Measurements from ENCODE around the gene SGPL1.

SGPL1 gene

GRCh38 chr10:70908406-70909296 lies 92.9 kb downstream of the SGPL1 start:
- H3K27ac ChIP-seq (ENCODE audit: insufficient read depth in 1 of 2, low read depth in 1 of 2, low read length in 2 of 2, poor library complexity in 1 of 2, severe bottlenecking in 2 of 2) = no peak overlapping the region
- no peaks in the 10 kb centered on the region for H3K36me3 ChIP-seq (ENCODE audit: control insufficient read depth in 4 of 4, insufficient read depth in 4 of 4, low read length in 3 of 4)
- H3K4me3 ChIP-seq (ENCODE audit: control insufficient read depth in 1 of 7, extremely low read depth in 1 of 7, insufficient read depth in 4 of 7, low read depth in 2 of 7, low read length in 6 of 7) = no peak overlapping the region
- H3K27me3 ChIP-seq (replicated peaks in 2 of 5; ENCODE audit: control insufficient read depth in 4 of 5, insufficient read depth in 5 of 5, low read length in 4 of 5) = no peaks in the 10 kb centered on the region
- ChIA-PET CTCF (interaction anchor here (1.5 to 10.7 kb wide), 2 partner anchors 17 to 376 kb away, joined by 6 to 57 read pairs; no protein-coding TSS in a partner anchor), POLR2A (no interaction called here)
- WGBS (ENCODE audit: insufficient coverage) = 97% methylated on average over 11 of the region's 12 CpGs
- no peak for DNase-seq
- peaks cover 0 to 8% (median 2%) of the 10 kb centered on the region in 4 experiments for H3K4me1 ChIP-seq (ENCODE audit: control extremely low read depth in 1 of 4, control insufficient read depth in 4 of 4, insufficient read depth in 4 of 4, low read length in 3 of 4)
- peaks cover 0 to 3% (median 0%) of the 10 kb centered on the region in 5 experiments for H3K9me3 ChIP-seq (ENCODE audit: control extremely low read depth in 1 of 5, control insufficient read depth in 4 of 5, insufficient read depth in 2 of 5, low read depth in 1 of 5, low read length in 4 of 5)

GRCh38 chr10:70909326-70909935 lies 93.7 kb downstream of the SGPL1 start:
- Histone ChIP-seq H3K36me3 (ENCODE audit: control insufficient read depth in 4 of 4, insufficient read depth in 4 of 4, low read length in 3 of 4) (no peaks in the 10 kb centered on the region), H3K27ac (ENCODE audit: insufficient read depth in 1 of 2, low read depth in 1 of 2, low read length in 2 of 2, poor library complexity in 1 of 2, severe bottlenecking in 2 of 2) (no peak overlapping the region), H3K9me3 (ENCODE audit: control extremely low read depth in 1 of 5, control insufficient read depth in 4 of 5, insufficient read depth in 2 of 5, low read depth in 1 of 5, low read length in 4 of 5) (peaks cover 0 to 3% (median 0%) of the 10 kb centered on the region in 5 experiments), H3K4me3 (ENCODE audit: control insufficient read depth in 1 of 7, extremely low read depth in 1 of 7, insufficient read depth in 4 of 7, low read depth in 2 of 7, low read length in 6 of 7) (no peak overlapping the region), H3K27me3 (replicated peaks in 2 of 5; ENCODE audit: control insufficient read depth in 4 of 5, insufficient read depth in 5 of 5, low read length in 4 of 5) (no peaks in the 10 kb centered on the region), H3K4me1 (ENCODE audit: control extremely low read depth in 1 of 4, control insufficient read depth in 4 of 4, insufficient read depth in 4 of 4, low read length in 3 of 4) (peaks cover 0 to 8% (median 2%) of the 10 kb centered on the region in 4 experiments)
- 95% methylated on average over 8 of the region's 9 CpGs for WGBS (ENCODE audit: insufficient coverage)
- no peak for DNase-seq
- CTCF ChIA-PET = interaction anchor here (0.9 to 10.7 kb wide), 4 partner anchors 11 to 376 kb away, joined by 4 to 57 read pairs (median 6); no protein-coding TSS in a partner anchor
- POLR2A ChIA-PET = no interaction called here

DNA sequence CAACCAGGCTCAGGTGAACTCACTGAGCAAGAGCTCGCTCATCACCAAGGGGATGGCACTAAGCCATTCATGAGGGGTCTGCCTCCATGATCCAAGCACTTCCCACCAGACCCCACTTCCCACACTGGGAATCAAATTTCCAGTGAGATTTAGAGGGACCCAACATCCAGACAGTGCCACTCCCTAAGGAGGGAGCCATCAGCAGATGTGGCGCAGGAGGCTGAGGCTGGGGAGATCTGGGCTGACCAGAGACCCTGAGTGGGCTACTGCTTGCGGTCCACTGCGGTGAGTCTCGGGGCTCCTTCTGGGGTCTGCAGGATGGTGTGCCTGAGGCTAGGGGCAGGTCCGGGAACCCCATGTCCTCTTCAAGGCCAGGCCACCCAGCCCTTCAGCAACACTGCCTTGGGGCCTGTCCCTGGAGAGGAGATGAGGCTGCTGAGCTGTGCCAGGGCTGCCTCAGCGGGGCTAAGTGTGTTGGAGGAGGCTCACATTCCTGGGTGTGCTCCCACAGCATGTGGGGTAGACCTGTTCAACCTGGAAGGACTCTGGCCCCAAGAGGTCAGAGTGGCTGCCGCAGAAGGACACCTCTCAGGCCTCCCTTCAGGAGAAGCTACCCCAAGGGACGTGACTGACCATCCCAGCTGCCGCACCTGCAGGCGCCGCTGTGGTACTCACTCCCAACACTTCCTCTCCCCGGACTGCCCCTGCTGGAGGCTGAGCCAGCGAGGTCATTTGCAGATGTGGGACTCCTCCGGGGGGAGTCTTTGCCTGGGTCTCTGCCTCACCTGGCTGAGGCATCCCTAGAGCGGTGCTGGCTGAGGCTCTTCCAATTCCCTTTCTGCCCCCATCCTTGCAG lies 95.0 kb downstream of the SGPL1 start:
- Histone ChIP-seq H3K4me1 (ENCODE audit: control extremely low read depth in 1 of 4, control insufficient read depth in 4 of 4, insufficient read depth in 4 of 4, low read length in 3 of 4) (peaks cover 0 to 8% (median 2%) of the 10 kb centered on the region in 4 experiments), H3K27me3 (replicated peaks in 2 of 5; ENCODE audit: control insufficient read depth in 4 of 5, insufficient read depth in 5 of 5, low read length in 4 of 5) (no peaks in the 10 kb centered on the region), H3K9me3 (ENCODE audit: control extremely low read depth in 1 of 5, control insufficient read depth in 4 of 5, insufficient read depth in 2 of 5, low read depth in 1 of 5, low read length in 4 of 5) (peaks cover 0 to 3% (median 0%) of the 10 kb centered on the region in 5 experiments), H3K27ac (ENCODE audit: insufficient read depth in 1 of 2, low read depth in 1 of 2, low read length in 2 of 2, poor library complexity in 1 of 2, severe bottlenecking in 2 of 2) (no peak overlapping the region), H3K36me3 (ENCODE audit: control insufficient read depth in 4 of 4, insufficient read depth in 4 of 4, low read length in 3 of 4) (no peaks in the 10 kb centered on the region), H3K4me3 (ENCODE audit: control insufficient read depth in 1 of 7, extremely low read depth in 1 of 7, insufficient read depth in 4 of 7, low read depth in 2 of 7, low read length in 6 of 7) (no peak overlapping the region)
- 100% methylated on average over 13 of the region's 16 CpGs for WGBS (ENCODE audit: insufficient coverage)
- POLR2A ChIA-PET = no interaction called here
- no peak for DNase-seq
- CTCF ChIA-PET = interaction anchor here (10.7 kb wide), 1 partner anchor 15 kb away, joined by 57 read pairs; no protein-coding TSS in a partner anchor

GRCh38 chr10:70911386-70911785 lies 95.6 kb downstream of the SGPL1 start:
- Histone ChIP-seq H3K27ac (ENCODE audit: insufficient read depth in 1 of 2, low read depth in 1 of 2, low read length in 2 of 2, poor library complexity in 1 of 2, severe bottlenecking in 2 of 2) (no peak overlapping the region), H3K27me3 (replicated peaks in 2 of 5; ENCODE audit: control insufficient read depth in 4 of 5, insufficient read depth in 5 of 5, low read length in 4 of 5) (no peaks in the 10 kb centered on the region), H3K9me3 (ENCODE audit: control extremely low read depth in 1 of 5, control insufficient read depth in 4 of 5, insufficient read depth in 2 of 5, low read depth in 1 of 5, low read length in 4 of 5) (peaks cover 0 to 3% (median 0%) of the 10 kb centered on the region in 5 experiments), H3K36me3 (ENCODE audit: control insufficient read depth in 4 of 4, insufficient read depth in 4 of 4, low read length in 3 of 4) (no peaks in the 10 kb centered on the region), H3K4me3 (ENCODE audit: control insufficient read depth in 1 of 7, extremely low read depth in 1 of 7, insufficient read depth in 4 of 7, low read depth in 2 of 7, low read length in 6 of 7) (no peak overlapping the region), H3K4me1 (ENCODE audit: control extremely low read depth in 1 of 4, control insufficient read depth in 4 of 4, insufficient read depth in 4 of 4, low read length in 3 of 4) (peaks cover 0 to 8% (median 2%) of the 10 kb centered on the region in 4 experiments)
- ChIA-PET CTCF (no interaction called here), POLR2A (no interaction called here)
- DNase-seq = no peak
- no CpG with 5 or more reads among the region's 4 CpGs for WGBS (ENCODE audit: insufficient coverage)

DNA sequence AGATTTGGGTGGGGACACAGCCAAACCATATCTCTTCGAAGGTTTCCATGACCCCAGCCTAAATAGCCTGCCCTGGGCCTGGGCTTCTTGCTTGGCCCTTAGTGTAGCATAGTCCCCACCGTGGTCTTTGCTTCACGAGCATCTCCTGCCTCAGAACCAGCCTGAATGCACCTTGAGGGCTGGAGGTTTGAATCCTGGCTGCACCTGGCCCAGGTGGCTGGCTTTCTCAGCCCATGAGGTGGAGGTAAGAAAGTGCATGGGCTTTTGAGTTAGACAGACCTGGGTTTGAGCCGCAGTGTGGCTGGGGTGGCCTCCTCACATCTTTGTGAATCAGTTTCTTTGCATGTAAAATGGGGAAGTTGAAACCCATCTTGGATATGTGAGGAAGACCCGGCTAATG lies 96.8 kb downstream of the SGPL1 start:
- WGBS (ENCODE audit: insufficient coverage) = 98% methylated on average over 4 of the region's 5 CpGs
- Histone ChIP-seq H3K9me3 (ENCODE audit: control extremely low read depth in 1 of 5, control insufficient read depth in 4 of 5, insufficient read depth in 2 of 5, low read depth in 1 of 5, low read length in 4 of 5) (peaks cover 0 to 3% (median 0%) of the 10 kb centered on the region in 5 experiments), H3K4me1 (ENCODE audit: control extremely low read depth in 1 of 4, control insufficient read depth in 4 of 4, insufficient read depth in 4 of 4, low read length in 3 of 4) (peaks cover 0 to 8% (median 2%) of the 10 kb centered on the region in 4 experiments), H3K36me3 (ENCODE audit: control insufficient read depth in 4 of 4, insufficient read depth in 4 of 4, low read length in 3 of 4) (no peaks in the 10 kb centered on the region), H3K4me3 (ENCODE audit: control insufficient read depth in 1 of 7, extremely low read depth in 1 of 7, insufficient read depth in 4 of 7, low read depth in 2 of 7, low read length in 6 of 7) (no peak overlapping the region), H3K27me3 (replicated peaks in 2 of 5; ENCODE audit: control insufficient read depth in 4 of 5, insufficient read depth in 5 of 5, low read length in 4 of 5) (no peaks in the 10 kb centered on the region), H3K27ac (ENCODE audit: insufficient read depth in 1 of 2, low read depth in 1 of 2, low read length in 2 of 2, poor library complexity in 1 of 2, severe bottlenecking in 2 of 2) (no peak overlapping the region)
- ChIA-PET CTCF (interaction anchor here (0.9 to 1.0 kb wide), 2 partner anchors 11 to 28 kb away, joined by 3 to 4 read pairs; no protein-coding TSS in a partner anchor), POLR2A (no interaction called here)
- no peak for DNase-seq

- WGBS (ENCODE audit: insufficient coverage) = 54% methylated on average over 4 of the region's 6 CpGs
- Histone ChIP-seq H3K4me3 (ENCODE audit: control insufficient read depth in 1 of 7, extremely low read depth in 1 of 7, insufficient read depth in 4 of 7, low read depth in 2 of 7, low read length in 6 of 7) (no peak overlapping the region), H3K9me3 (ENCODE audit: control extremely low read depth in 1 of 5, control insufficient read depth in 4 of 5, insufficient read depth in 2 of 5, low read depth in 1 of 5, low read length in 4 of 5) (peaks cover 0 to 3% (median 0%) of the 10 kb centered on the region in 5 experiments), H3K27ac (ENCODE audit: insufficient read depth in 1 of 2, low read depth in 1 of 2, low read length in 2 of 2, poor library complexity in 1 of 2, severe bottlenecking in 2 of 2) (no peak overlapping the region), H3K36me3 (ENCODE audit: control insufficient read depth in 4 of 4, insufficient read depth in 4 of 4, low read length in 3 of 4) (no peaks in the 10 kb centered on the region), H3K4me1 (ENCODE audit: control extremely low read depth in 1 of 4, control insufficient read depth in 4 of 4, insufficient read depth in 4 of 4, low read length in 3 of 4) (peaks cover 0 to 8% (median 2%) of the 10 kb centered on the region in 4 experiments), H3K27me3 (replicated peaks in 2 of 5; ENCODE audit: control insufficient read depth in 4 of 5, insufficient read depth in 5 of 5, low read length in 4 of 5) (peaks cover 0 to 3% (median 0%) of the 10 kb centered on the region in 5 experiments)
- ChIA-PET CTCF (interaction anchor here (1.0 kb wide), 1 partner anchor 29 kb away, joined by 3 read pairs; no protein-coding TSS in a partner anchor), POLR2A (no interaction called here)
- DNase-seq = no peak
Measured at GRCh38 chr10:70913191-70913892, 97.6 kb downstream of the SGPL1 start.

All from common myeloid progenitor, CD34-positive (primary cell).